ENCODE results near the gene CTPS2. TPM values are rescaled to one million over a fixed set of nuclear protein-coding genes. Genes with fewer than 3 reads are reported as not detected.

The CTPS2 gene
- total and polyA plus RNA-seq, 8 donors: 10.2 to 56.5 (median 49.1) TPM

- intact Hi-C loops (cut with DNase I): no loop called here
- Histone ChIP-seq H3K36me3 (peaks cover 0 to 35% of the 10 kb centered on the region in 2 donors), H3K9me3 (no peaks in the 10 kb centered on the region), H3K4me3 (no peak overlapping the region), H3K27ac (no peak overlapping the region), H3K27me3 (peaks cover 0 to 9% of the 10 kb centered on the region in 2 donors), H3K4me1 (no peaks in the 10 kb centered on the region)
- DNase-seq (no peak), ATAC-seq (no peak)
- no peak for TF ChIP-seq CTCF (IDR thresholded peaks at IDR 0.05)
These were observed 29.3 kb downstream of the CTPS2 start for GRCh38 chrX:16683007-16683664.

GRCh38 chrX:16678689-16679088, 33.8 kb downstream of the CTPS2 start:
- no peak overlapping the region for H3K4me3 ChIP-seq
- H3K27me3 ChIP-seq: peaks cover 0 to 18% of the 10 kb centered on the region in 2 donors
- no peak overlapping the region for H3K27ac ChIP-seq
- intact Hi-C loops (cut with DNase I): no loop called here
- DNase-seq (no peak), ATAC-seq (no peak)
- peaks cover 0 to 25% of the 10 kb centered on the region in 2 donors for H3K36me3 ChIP-seq
- TF ChIP-seq CTCF (IDR thresholded peaks at IDR 0.05): no peak
- H3K9me3 ChIP-seq: no peaks in the 10 kb centered on the region
- H3K4me1 ChIP-seq: no peaks in the 10 kb centered on the region

- Histone ChIP-seq H3K27ac (no peak overlapping the region), H3K4me1 (no peaks in the 10 kb centered on the region), H3K36me3 (no peaks in the 10 kb centered on the region), H3K9me3 (no peaks in the 10 kb centered on the region), H3K27me3 (peaks cover 0 to 6% of the 10 kb centered on the region in 2 donors), H3K4me3 (no peak overlapping the region)
- peak in 1 of 2 donors; percentile 7 for TF ChIP-seq CTCF (IDR thresholded peaks at IDR 0.05)
- intact Hi-C loops (cut with DNase I): no loop called here
- peak; percentile 72 for ATAC-seq
- peak in 2 of 4 donors; percentile 24 to 43 for DNase-seq
These were observed 41.5 kb downstream of the CTPS2 start for GRCh38 chrX:16671005-16671404.

- Histone ChIP-seq H3K4me3 (no peak overlapping the region), H3K36me3 (no peaks in the 10 kb centered on the region), H3K27me3 (peaks cover 0 to 4% of the 10 kb centered on the region in 2 donors), H3K27ac (no peak overlapping the region), H3K9me3 (no peaks in the 10 kb centered on the region), H3K4me1 (no peaks in the 10 kb centered on the region)
- ATAC-seq (no peak), DNase-seq (no peak)
- TF ChIP-seq CTCF (IDR thresholded peaks at IDR 0.05): no peak
- intact Hi-C loops (cut with DNase I): no loop called here
These were observed 45.9 kb downstream of the CTPS2 start for GRCh38 chrX:16666541-16666940.

- H3K9me3 ChIP-seq: no peaks in the 10 kb centered on the region
- no peaks in the 10 kb centered on the region for H3K4me1 ChIP-seq
- no peak for DNase-seq
- no peak overlapping the region for H3K4me3 ChIP-seq
- intact Hi-C loops (cut with DNase I): no loop called here
- no peaks in the 10 kb centered on the region for H3K36me3 ChIP-seq
- H3K27me3 ChIP-seq: peaks cover 0 to 4% of the 10 kb centered on the region in 2 donors
- no peak for TF ChIP-seq CTCF (IDR thresholded peaks at IDR 0.05)
- no peak overlapping the region for H3K27ac ChIP-seq
- no peak for ATAC-seq
These were observed 47.4 kb downstream of the CTPS2 start for GRCh38 chrX:16665089-16665488.

Data from left lung (tissue), 10 donors.